NCI-H2227 (cell line): ENCODE data around the gene KRABD2.
"Not testable (repeated sequence)": the region's sequence is repeated elsewhere in the genome, so short reads cannot be mapped to it uniquely, and the experiment has no call there.

ENCODE experiments used
- DNase-seq: peaks from one replicate; lab custom pipeline; 2025; ENCODE audit not compliant: unreplicated experiment; lab: John Stamatoyannopoulos, UW

Gene KRABD2

GRCh38 chr17:8376271-8377067 is at the start of gene KRABD2:
KRABD2 (minus strand) TSS chr17:8376704.
- peak; percentile 89 for DNase-seq

GRCh38 chr17:8421571-8421970 is 45.1 kb upstream of the KRABD2 start:
- no peak for DNase-seq

- no peak for DNase-seq
Measured at GRCh38 chr17:8420041-8420934, 43.8 kb upstream of the KRABD2 start.

- no peak for DNase-seq
Measured at GRCh38 chr17:8419305-8419704, 42.8 kb upstream of the KRABD2 start.

- no peak for DNase-seq
Measured at GRCh38 chr17:8418471-8418870, 42.0 kb upstream of the KRABD2 start.

- no peak for DNase-seq
Measured at GRCh38 chr17:8417806-8418205, 41.3 kb upstream of the KRABD2 start.

- no peak for DNase-seq
Measured at GRCh38 chr17:8413938-8414337, 37.4 kb upstream of the KRABD2 start.

GRCh38 chr17:8413328-8413727 is 36.8 kb upstream of the KRABD2 start:
- no peak for DNase-seq

GRCh38 chr17:8412089-8412488 is 35.6 kb upstream of the KRABD2 start:
- DNase-seq = no peak

- DNase-seq = no peak
Measured at GRCh38 chr17:8410883-8411238, 34.4 kb upstream of the KRABD2 start.

- DNase-seq = peak; percentile 88
Measured at GRCh38 chr17:8409966-8410882, 33.7 kb upstream of the KRABD2 start.

- no peak for DNase-seq
Measured at GRCh38 chr17:8408371-8408770, 31.9 kb upstream of the KRABD2 start.

GRCh38 chr17:8406174-8406573 is 29.7 kb upstream of the KRABD2 start:
- DNase-seq = no peak

- DNase-seq = no peak
Measured at GRCh38 chr17:8405499-8406016, 29.1 kb upstream of the KRABD2 start.

GRCh38 chr17:8402921-8403536 is 26.5 kb upstream of the KRABD2 start:
- DNase-seq = no peak

- no peak for DNase-seq
Measured at GRCh38 chr17:8401107-8401506, 24.6 kb upstream of the KRABD2 start.

GRCh38 chr17:8398980-8399379 is 22.5 kb upstream of the KRABD2 start:
- DNase-seq = no peak

- no peak for DNase-seq
Measured at GRCh38 chr17:8397636-8398035, 21.1 kb upstream of the KRABD2 start, which contains the start of gene RNF222. RNF222 (minus strand) TSS chr17:8397827; CDS start chr17:8393461, 4,366 bp downstream.

GRCh38 chr17:8394497-8394896 is 18.0 kb upstream of the KRABD2 start:
- not testable (repeated sequence) for DNase-seq
